GM19240 (cell line): ENCODE measurements around the gene ZNF585A.

Experiments
- DNase-seq: peaks from one replicate; pipeline ENCODE4 v3.0.0; 2011; ENCODE audit warnings: low spot score; ENCODE audit not compliant: insufficient read length

ZNF585A gene

DNA sequence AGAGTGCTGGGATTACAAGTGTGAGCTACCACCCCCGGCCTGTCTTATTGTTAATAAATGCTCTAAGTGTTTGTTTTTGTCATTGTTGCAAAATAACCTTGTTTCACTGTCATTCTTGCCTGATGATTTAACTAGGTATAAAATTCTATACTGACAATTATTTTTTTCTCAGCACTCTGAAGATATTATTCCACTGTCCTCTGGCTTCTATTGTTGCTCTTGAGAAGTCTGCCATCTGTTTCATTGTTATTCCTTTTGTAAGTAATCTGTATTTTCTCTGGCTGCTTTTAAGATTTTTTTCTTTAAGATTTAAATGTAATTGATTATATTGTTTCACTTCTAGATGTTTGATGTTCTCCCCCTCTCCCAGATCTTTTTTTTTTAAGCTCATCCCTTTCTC lies 76.6 kb downstream of the ZNF585A start:
- DNase-seq, result no peak
